GM21423 (cell line): ENCODE data around the gene NEGR1.

ENCODE experiments used
- ATAC-seq: cut with Tn5 transposase; IDR thresholded peaks from one replicate; pipeline ENCODE4 v1.9.1; 2021; ENCODE audit warnings: mild to moderate bottlenecking, moderate library complexity; ENCODE audit not compliant: unreplicated experiment

Gene NEGR1

DNA sequence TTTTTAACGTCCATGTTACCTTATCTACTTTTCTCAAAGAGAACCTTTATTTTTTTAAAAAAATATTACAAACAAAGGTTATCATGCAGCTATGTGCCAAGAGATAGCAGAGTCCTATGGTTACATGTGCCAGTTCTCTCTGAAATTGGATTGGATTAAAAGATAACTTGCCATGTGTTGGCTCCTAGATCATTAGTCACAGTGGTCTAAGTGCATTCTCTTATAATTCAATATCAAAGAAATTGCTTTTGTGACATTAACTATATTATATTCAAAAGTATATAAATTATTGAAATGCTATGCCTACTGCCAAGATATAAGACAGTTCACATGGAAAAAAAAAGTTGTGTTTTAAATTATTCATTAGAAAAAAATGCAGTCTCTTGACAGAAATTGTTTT lies 494.2 kb downstream of the NEGR1 start:
- ATAC-seq, result no peak

DNA sequence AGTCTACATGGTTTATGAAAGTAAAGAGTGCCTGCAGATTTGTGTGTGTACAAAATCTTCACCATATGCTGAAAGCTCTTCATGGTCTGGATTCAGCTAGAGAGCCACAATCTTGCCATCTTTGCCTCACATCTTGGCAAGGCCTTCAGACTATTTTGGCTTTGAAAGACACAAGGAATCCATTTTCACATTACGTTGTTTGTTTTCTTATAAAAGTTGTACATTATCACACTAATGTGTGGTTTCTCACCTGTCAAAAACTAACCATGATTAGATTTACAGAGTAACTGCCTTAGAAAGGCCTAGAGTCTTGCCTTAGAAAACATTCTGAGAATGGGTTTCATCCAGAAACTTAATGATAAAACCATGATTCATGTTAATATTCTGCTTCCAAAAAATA lies 494.6 kb downstream of the NEGR1 start:
- no peak for ATAC-seq

DNA sequence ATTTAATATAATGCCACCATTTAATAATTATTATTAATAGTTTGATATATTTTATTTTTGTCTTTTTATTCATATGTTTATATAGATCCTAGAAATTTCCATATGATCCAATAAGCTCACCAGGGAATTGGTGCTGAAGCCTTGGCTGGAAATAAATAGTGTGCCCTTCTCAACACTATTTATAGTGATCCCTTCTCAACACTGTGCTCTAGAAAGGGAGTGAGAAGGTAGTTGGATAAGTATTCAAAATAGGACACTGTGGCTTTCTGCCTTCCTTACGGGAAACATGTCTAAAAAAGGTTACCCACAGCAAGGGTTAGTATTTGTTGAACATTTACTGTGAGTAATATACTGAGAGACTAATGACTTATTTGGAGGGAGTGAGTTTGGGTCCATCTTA lies 496.1 kb downstream of the NEGR1 start:
- ATAC-seq, result no peak

DNA sequence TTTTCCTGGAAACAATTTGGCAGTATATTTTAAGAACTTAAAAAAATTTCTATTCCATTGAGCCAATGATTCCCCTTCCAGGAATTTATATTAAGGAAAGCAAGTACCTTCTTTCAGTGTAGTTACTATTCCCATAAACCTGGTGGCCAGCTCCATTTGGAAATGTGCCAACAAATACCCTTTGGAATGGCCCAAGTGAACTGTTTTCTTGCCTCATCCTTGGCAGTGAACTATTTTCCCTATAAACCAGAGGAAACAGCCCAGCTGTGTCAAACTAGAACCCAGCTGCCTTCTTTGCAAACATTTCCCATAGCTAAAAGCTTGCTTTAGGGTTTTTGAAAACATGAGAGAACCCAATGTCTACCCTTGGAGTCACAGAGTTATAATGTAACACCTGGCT lies 496.9 kb downstream of the NEGR1 start:
- no peak for ATAC-seq

DNA sequence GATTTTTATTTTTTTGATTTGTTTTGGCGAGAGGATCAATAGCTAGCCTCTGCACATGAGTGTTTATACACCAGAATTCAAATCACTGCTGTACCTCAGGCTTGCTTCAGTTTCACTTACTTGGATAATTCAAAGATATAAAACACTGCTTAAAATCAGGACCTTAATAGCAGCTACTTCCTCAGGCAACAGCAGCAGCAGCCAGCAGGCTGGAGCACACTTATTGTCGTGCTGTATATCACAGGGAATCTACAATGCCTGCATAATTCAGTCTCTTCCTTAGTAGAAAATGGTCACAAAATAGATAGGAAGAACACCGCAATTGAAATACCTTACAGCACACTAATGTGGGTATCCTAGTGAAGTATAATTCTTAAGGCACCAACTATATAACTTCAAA lies 497.3 kb downstream of the NEGR1 start:
- ATAC-seq, result no peak

DNA sequence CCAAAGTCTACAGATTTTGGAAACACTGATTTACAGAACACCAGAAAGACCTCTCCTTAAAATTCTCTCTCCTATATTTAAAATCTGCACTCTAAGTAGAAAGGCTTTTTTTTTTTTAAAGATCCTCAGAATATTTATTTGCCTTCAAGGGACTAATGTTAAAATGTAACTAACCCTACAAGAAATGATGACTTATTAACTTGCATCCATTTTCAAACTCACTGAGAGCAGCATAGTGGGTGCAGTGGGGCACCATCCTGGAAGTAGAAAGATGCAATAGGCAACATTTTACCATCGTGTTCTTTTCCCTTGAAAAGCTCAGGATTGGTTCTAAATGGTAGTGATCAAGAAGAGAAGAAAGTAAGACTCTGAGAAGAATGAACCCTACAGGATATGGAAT lies 498.1 kb downstream of the NEGR1 start:
- ATAC-seq, result no peak

DNA sequence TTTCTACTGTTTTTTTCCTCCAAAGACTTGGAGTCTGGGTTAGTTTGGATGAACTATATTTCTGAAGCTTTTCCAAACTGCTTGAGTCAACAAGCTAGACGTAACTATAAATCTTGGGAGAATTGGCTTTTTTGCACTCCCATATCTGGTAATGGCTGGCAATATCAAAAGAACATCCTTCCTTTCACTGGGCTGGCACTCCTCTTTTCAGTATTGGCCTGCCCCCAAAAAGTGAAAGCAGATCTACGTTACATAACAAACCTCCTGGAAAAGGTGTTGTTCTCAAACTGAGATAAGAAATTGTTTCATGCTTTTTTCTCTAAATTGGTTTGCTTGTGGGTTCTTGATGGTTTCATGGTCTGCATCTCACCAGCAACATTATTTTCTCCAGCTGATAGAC lies 499.3 kb downstream of the NEGR1 start:
- ATAC-seq, result no peak

DNA sequence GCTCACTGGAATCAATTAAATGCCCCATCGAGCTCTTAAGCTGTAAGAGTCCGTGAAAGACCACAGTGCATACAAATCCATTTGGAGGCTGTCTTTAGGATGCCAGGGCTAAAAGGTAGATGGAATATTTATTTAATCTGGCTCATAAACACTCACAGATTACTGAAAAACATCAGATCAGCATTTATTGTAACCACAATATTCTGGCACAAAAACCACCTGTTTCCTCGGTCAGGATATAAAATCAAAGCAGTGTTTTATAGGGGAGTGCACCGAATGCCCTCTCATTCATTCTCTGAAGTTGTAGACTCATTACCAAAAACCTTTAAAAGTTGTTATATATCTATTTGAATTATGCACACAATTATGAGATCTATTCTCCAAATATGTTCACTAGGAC lies 500.9 kb downstream of the NEGR1 start:
- no peak for ATAC-seq

DNA sequence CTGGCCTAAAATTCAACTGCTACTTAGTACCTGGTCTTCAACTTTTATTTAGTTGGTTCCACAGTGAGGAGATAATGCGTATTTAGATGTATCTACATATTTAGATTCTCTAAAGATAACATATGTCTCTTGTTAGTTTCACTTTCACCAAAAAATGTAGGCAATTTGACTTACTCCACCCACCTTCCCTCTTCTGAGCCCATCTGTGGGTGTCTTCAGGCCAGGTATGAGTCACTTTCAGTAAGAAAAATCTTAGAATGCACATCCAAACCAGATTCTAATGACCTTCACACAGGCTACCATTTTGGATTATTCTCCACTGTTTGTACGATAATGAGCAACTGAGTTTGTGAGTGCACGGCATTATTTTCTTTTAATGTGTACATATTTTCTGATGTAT lies 501.7 kb downstream of the NEGR1 start:
- no peak for ATAC-seq

DNA sequence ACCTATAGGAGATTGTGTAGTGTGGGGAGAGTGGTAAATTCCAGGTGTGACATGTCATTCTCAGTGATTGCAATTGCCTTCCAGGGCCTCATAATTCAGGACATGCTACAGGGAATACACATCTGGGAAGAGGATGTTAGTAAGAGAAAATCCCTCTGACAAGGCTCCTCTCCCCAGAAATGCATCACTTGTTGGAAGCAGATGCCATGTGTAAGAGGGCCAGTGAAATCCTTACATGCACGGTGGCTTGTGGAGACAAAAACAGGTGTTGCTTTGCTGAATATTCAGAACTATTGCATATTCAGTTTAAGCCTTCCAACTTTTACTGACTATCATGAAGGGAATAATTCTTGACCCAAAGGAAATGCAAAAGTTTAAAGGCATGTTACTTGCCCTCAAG lies 503.4 kb downstream of the NEGR1 start:
- ATAC-seq, result no peak

DNA sequence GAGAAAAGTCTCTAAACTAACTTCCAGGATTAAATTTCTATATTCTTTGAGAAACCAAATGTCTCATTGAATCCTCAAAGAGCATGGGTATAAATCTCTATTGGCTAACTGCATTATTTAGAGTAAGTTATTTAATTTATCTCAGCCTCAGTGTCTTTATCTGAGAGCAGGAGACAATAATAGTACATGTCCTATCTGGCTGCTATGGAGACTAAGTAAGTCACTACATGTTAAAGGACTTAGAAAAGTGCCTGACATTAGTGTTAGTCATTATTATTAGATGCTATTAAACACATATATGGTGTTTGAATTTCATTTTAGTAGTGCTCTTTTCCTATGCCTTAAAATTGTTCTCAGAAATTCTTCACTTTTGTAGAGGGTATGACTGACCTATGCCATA lies 505.2 kb downstream of the NEGR1 start:
- no peak for ATAC-seq

DNA sequence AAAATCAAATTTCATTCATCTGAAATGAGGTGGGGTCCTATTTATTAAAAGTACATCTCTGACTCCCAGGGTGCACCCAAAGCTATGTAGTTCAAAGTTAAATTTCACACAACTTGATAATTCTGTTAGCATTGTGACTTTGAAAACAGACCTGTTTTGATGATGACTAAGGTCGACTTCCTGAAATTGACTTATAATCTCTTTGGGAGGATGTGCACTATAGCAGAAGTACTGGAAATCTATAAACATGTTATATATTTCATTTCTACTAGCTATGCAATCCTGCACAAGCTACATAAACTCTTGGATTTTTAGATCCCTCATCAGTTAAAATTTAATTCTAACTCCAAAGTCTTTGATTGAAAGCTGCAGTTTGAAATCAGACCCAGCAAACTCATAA lies 507.6 kb downstream of the NEGR1 start:
- no peak for ATAC-seq

DNA sequence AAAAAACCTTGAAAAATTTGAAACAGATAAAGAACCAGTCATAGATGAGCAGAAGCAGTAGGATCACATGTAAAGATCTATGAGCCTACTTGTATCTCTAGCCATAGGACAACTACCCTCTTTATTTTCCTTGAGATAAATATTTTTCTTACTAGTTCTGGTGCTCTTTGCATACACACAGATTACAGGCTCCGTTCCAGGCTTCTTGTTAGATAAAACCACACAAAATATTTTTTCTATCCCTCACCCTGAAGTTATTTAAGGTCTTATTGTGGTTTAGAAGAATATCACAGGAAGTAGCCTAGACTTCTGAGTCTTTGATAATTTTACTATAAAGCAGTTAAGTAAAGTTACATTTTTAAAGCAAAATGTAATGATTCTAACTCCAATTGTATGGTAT lies 512.2 kb downstream of the NEGR1 start:
- no peak for ATAC-seq

DNA sequence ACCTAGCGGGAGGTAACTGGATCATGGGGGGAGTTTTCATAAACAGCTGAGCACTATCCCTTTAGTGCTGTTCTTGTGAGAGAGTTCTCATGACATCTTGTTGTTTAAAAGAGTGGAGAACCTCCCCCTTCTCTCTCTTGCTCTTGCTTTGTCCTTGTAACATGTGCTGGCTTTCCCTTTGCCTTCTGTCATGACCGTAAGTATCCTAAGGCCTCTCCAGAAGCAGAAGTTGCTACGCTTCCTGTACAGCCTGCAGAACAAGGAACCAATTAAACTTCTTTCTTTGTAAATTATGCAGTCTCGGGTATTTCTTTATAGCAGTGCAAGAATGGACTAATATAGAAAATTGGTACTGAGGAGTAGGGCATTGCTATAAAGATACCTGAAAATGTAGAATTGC lies 515.6 kb downstream of the NEGR1 start:
- no peak for ATAC-seq

DNA sequence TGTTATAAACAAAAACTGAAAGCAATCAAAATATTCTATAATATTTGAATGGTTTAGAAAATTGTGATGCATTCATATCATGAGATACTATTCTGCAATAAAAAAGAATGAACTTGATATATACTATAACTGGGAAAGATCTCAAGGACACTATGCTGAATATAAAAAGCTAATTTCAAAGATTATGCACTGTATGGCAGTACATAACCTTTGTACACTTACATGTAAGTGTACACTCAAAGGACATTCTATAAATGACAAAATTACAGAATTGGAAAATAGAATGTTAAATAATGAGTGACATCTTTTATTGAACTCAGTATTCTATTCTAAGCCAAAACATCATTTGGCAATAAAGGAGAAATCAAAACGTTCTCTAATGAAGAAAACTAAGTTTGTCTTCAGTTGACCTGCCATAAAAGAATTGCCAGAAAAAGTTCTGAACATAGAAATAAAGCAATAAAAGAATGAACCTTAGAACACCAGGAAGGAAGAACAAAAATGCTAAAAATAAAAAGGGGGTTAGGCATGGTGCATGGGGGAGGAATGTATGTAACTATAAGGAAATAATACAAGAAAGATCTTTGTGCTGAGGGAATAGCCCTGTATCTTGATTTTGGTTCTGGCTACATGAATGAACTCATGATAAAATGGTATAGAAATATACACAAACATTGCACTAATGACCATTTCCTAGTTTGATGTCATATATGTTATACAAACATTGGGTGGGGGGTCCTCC lies 519.7 kb downstream of the NEGR1 start:
- ATAC-seq, result no peak

DNA sequence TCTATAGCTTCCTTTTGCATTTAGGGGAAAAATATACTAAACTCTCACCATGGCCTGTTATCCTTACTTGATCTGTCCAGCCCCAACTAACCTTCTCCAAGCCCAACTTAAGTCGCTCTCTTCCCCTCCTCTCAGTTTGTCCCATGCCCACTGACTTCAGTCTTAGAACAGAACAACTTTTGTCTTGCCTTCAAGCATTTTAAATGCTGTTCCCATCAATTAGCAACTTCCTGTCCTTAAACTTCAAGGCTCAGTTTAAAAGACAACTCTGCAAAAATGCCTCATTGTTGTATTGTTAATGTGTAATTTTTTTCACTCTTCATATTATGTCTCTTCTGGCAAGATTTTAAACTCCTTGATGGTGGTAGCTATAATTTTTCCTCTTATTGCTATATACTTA lies 526.9 kb downstream of the NEGR1 start:
- no peak for ATAC-seq

DNA sequence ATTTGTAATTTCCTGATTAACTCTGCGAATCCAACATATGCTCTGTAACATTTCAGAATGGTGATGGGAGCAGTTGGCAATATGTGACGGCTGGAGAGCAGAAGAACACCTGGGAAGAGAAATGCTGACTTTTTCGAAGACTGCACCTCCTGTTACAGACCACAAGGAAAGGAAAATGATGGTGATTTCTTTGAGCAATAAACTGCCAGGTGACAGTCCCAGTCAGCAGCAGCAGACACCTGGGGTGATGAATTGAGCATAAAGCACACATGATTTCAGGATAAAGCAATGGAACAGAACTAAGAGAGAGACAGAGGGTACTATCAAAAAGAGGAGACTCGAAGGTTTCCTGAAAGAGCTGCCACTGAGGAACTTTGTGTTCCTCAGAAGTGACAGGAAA lies 528.6 kb downstream of the NEGR1 start:
- no peak for ATAC-seq

DNA sequence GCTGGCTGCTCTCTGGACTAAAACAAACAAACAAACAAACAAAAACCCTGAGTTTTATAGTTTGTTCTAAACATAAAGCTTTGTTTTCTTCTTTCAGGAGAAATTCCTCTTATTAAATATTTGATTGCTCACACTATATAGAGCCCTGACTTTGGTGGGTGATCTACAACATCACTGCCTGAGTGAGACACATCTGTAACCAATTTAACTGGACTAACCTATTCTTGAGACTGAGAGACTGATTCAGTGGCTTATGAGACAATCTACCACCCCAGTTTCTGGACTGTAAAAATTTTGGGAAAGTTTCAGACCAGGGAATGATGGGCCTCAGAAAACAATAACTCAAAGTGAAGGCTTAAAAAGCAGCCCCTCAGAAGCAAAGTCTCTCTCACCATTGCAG lies 537.0 kb downstream of the NEGR1 start:
- no peak for ATAC-seq

DNA sequence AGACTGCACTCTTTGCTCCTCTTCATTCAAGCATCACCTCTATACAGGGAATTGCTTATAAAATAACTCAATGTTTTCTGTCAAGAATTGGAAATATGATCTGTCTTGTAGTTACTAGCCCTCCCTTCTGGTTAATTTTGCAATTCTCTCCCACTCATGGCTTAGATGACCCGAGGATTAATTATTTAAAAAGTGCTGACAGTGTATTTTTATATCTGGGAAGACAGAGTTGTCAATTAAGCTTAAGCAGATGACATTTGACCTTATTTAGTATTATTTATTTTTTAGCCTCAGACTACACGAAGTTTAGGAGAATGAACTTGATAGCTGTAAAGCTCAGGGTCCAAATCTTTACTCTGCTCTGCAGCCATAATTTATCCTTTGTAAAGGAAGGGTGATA lies 538.5 kb downstream of the NEGR1 start:
- no peak for ATAC-seq

DNA sequence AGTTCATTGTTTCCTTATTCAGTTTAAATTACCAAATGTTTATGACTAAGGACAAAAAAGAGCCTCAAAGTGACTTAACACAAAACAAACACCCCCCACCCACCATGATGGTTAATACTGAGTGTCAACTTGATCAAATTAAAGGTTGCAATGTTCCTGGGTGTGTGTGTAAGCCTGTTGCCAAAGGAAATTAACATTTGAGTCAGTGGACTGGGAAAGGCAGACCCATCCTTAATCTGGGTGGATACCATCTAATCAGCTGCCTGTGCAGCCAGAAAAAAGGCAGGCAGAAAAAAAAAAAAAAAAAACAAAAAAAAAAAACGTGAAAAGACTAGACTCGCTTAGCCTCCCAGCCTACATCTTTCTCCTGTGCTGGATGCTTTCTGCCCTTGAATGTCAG lies 543.4 kb downstream of the NEGR1 start:
- ATAC-seq, result no peak

DNA sequence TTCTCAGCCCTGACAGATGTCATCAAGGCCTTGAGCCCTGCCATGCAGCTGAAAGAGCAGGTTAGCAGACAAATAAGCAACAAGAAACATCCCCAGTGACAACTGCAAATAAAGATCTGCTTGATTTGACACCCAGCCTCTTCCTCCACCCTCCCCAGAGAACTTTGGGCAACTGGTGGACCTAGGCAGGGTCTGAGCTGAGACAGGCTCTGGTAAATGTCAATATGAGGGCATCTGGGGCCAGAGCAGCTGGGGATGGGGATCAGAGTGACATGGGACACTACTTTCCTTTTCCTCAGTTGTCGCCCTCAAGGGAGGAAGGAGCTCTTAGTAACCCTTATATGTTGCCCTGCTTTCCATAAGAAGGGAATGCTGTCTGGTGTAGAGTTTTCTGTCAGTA lies 544.1 kb downstream of the NEGR1 start:
- ATAC-seq, result no peak

DNA sequence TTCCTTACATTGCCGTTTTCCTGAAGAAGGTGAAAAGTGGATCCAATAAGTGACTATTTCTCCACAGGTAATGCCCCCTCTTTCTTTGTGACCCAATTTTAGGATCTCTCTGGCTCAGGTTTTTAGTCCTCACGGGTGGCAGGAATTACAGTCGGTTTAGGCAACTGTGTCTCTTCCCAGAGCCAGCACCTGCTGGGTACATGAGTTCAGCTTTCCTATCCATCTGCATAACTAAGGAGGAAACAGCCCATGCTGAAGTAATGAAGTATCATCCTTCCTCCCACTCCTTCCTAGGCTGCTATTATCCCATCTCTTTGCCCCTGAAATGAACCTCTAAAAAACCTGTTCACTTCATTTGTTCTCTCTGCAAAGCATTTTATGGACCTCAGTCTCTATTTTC lies 544.6 kb downstream of the NEGR1 start:
- ATAC-seq, result no peak

DNA sequence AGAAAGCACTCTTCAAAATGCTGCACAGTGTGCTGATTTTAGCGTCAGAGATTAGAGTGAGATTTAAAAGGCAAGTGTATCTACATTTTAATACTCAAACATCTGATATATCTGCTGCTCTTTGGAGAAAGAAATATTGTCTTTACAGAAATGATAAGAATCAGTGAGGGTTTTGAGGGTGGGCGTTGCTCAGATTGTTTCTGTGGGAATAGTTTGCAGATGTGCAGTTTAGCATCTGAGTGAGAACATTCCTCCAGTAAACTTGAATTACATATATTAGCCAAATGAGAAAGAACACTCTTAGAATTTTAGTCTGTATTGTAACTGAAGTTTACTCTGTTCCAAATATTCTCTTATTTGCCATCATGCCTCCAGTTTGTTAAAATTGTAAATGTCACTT lies 549.2 kb downstream of the NEGR1 start:
- no peak for ATAC-seq
